ACC112 (cell line): ENCODE results near the gene PPP1R7.

ENCODE experiments used
- H2AFZ ChIP-seq: fragments of 200-600 bp; sonication (generic); one replicate; pipeline ENCODE4 v1.6.0; 2017; ENCODE audit warnings: antibody characterized with exemption, low read length; ENCODE audit not compliant: unreplicated experiment
- H3K27ac ChIP-seq: fragments of 200-600 bp; sonication (generic); 2 replicates; pipeline ENCODE4 v1.5.1; 2014; ENCODE audit warnings: low read depth, mild to moderate bottlenecking, antibody characterized with exemption, low read length, moderate library complexity
- H3K27me3 ChIP-seq: fragments of 200-600 bp; sonication (generic); 2 replicates; pipeline ENCODE4 v1.6.1; 2014; ENCODE audit warnings: mild to moderate bottlenecking, antibody characterized with exemption, low read length, moderate library complexity, mixed read lengths; ENCODE audit not compliant: insufficient read depth
- H3K36me3 ChIP-seq: fragments of 200-600 bp; sonication (generic); 2 replicates; pipeline ENCODE4 v1.6.1; 2016; ENCODE audit warnings: mild to moderate bottlenecking, antibody characterized with exemption, low read length, moderate library complexity, mixed read lengths; ENCODE audit not compliant: insufficient read depth
- H3K4me1 ChIP-seq: fragments of 200-600 bp; sonication (generic); one replicate; pipeline ENCODE4 v1.6.1; 2016; ENCODE audit warnings: low read length, mixed read lengths; ENCODE audit not compliant: insufficient read depth, unreplicated experiment, control insufficient read depth
- H3K4me3 ChIP-seq: fragments of 200-600 bp; sonication (generic); 2 replicates; pipeline ENCODE4 v1.5.1; 2014; ENCODE audit warnings: mild to moderate bottlenecking, low read depth, low read length
- H3K79me2 ChIP-seq: fragments of 200-600 bp; sonication (generic); one replicate; pipeline ENCODE4 v1.6.0; 2016; ENCODE audit warnings: low read length; ENCODE audit not compliant: control insufficient read depth, unreplicated experiment, insufficient read depth

PPP1R7 gene

GRCh38 chr2:241187101-241187917, 37.0 kb downstream of the PPP1R7 start:
- Histone ChIP-seq H3K27ac (no peak overlapping the region), H3K4me3 (no peak overlapping the region), H3K36me3 (no peaks in the 10 kb centered on the region)

DNA sequence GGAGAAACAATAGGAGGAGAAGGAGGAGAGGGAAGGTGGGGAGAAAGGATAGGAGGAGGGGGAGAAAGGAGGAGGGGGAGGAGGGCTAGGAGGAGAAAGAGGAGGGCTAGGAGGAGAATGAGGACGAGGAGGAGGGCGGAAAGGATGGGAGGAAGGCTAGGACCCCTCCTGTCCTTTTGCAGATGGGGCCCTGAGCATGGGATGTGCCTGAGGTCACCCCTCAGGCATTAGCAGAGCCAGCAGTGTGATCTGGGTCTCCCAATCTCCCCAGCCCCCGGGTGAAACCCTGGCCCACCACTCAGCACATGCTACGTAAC, 37.6 kb downstream of the PPP1R7 start:
- Histone ChIP-seq H3K79me2 (no peaks in the 10 kb centered on the region), H2AFZ (no peak overlapping the region), H3K27ac (no peak overlapping the region), H3K4me1 (no peaks in the 10 kb centered on the region), H3K4me3 (no peak overlapping the region), H3K36me3 (no peaks in the 10 kb centered on the region), H3K27me3 (peaks cover 4% of the 10 kb centered on the region; the same call in 1 of the 2 replicates)

More at GRCh38 chr2:241187101-241187917, 37.0 kb downstream of the PPP1R7 start:
- Histone ChIP-seq H2AFZ (no peak overlapping the region), H3K27me3 (peaks cover 4% of the 10 kb centered on the region; the same call in 1 of the 2 replicates), H3K79me2 (no peaks in the 10 kb centered on the region), H3K4me1 (no peaks in the 10 kb centered on the region)

DNA sequence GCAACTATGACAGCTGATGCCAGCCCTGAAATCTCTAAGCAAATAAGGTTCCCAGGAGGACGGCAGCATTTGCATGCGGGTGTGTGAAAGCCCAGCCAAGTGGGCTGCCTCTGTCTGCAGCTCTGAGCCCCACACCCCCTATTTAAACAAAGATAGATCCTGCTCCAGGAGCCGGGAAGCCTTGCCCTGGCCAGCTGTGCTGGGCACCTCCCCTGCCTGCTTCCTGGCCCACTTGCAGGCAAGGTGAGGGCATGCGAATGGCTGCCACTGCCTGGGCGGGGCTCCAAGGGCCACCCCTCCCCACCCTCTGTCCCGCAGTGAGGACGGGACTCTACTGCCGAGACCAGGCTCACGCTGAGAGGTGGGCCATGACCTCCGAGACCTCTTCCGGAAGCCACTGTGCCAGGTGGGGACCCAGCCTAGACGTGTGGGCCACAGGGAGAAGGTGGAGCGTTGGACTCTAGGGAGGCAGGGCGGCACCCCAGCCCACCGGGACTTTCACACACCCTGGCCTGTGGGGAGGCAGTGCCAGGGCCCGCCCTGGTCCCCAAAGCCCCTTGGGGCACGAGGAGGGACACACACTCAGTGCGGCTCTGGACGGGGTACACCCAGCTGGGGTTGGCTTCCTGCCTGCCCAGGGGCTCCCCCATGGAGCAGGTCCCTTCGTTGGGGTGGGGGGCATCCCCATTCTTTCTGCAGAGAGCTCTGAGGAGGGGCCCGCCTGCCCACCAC, 38.3 kb downstream of the PPP1R7 start, which contains the start of gene ANO7:
Gene ANO7 (plus strand): TSS at position 317 of the 732 bp plus-strand sequence. CDS start 1,387 bp downstream, outside the sequence.
- Histone ChIP-seq H3K4me3 (no peak within 1 kb of the TSS), H3K27ac (no peak within 1 kb of the TSS), H3K27me3 (peaks cover 4% of the 10 kb centered on the region; the same call in 1 of the 2 replicates), H3K79me2 (no peaks in the 10 kb centered on the region), H2AFZ (no peak within 1 kb of the TSS), H3K36me3 (no peaks in the 10 kb centered on the region), H3K4me1 (no peaks in the 10 kb centered on the region)

DNA sequence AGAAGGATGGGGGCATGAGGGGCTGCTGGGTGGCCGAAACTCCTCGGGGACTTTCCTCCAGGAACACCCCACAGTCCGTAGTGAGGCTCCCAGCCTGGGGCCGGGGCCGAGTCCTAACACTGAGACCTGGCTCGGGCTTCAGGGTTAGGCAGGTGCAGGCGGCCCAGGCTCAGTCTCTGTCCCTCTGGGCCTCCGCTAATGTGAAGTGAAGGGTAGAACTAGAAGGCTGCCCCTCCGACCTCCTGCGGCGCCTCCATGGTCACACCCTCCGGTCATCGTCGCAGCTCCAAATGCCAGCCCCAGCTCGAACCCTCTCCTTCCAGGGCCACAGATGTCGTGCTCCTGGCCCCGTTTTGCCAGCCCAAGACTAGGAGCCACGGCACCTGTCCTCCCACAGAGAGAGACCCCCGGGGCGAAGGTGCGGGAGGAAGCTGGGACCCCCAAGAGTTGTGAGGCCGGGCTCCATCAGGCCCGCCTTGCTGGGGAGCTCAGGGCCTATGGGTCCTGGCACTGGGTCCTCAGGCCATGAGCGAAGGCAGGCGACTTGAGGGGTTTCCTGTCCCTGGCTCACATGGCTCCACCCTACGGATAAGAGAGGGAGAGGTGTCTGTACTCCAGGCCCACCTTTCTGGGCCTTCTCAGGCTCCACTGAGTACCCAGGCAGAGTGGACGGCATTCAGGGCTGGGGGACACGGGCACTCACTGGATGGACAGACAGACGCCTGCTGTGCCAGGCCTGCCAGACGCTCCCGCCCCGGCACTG, 39.0 kb downstream of the PPP1R7 start:
- no peaks in the 10 kb centered on the region for H3K36me3 ChIP-seq
- H3K4me3 ChIP-seq: no peak overlapping the region
- peaks cover 4% of the 10 kb centered on the region; the same call in 1 of the 2 replicates for H3K27me3 ChIP-seq
- H2AFZ ChIP-seq: no peak overlapping the region
- H3K4me1 ChIP-seq: no peaks in the 10 kb centered on the region
- no peaks in the 10 kb centered on the region for H3K79me2 ChIP-seq
- no peak overlapping the region for H3K27ac ChIP-seq

DNA sequence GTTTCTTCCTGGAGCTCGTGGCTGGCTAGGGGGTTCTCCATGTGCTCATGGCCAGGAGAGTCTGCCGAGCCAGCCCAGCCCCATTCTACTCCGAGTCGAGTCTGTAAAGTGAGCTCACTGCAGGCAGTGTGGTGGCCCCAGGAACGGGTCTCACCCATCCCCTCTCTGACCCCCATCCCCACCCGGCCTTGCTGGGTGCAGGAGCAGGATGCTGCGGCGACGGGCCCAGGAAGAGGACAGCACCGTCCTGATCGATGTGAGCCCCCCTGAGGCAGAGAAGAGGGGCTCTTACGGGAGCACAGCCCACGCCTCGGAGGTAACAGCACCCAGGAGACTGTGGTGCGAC, 39.6 kb downstream of the PPP1R7 start:
- Histone ChIP-seq H3K27ac (no peak overlapping the region), H3K36me3 (no peaks in the 10 kb centered on the region), H3K79me2 (no peaks in the 10 kb centered on the region), H2AFZ (no peak overlapping the region), H3K4me3 (no peak overlapping the region), H3K27me3 (peaks cover 4% of the 10 kb centered on the region; the same call in 1 of the 2 replicates), H3K4me1 (no peaks in the 10 kb centered on the region)

DNA sequence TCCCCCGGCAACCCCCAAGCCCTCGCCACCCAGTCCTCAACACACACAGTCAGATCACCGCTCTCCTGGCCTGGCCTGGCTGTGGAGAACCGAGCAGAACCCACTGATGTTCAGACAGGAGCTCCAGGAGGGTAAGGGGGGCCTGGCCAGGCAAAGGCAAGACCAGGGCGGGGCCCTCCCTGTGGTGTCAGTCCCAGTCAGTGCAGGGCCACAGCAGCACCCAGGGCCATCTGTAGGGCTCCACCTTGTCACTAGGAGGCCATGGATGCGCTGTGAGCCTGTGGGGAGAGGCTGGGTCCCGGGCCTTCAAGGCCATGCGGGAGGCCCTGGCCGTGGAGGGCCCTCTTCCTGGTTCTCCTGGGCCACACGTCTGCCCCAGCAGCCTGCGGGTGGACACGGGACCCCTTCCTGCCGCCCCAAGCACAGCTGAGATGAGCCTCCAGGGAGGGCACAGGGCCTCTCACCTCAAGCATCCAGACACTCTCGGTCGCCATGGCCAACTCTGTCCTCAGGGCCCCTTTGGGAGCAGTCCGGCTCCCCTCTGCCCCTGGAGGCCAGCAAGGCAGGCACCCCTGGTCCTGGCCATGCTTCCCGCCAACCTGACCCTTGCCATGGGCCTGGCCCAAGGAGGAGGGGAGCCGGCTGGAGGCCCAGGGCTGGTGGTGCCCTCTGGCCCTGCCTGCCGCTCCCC, 40.2 kb downstream of the PPP1R7 start:
- H3K4me1 ChIP-seq: no peaks in the 10 kb centered on the region
- no peak overlapping the region for H2AFZ ChIP-seq
- H3K79me2 ChIP-seq: no peaks in the 10 kb centered on the region
- peaks cover 4% of the 10 kb centered on the region; the same call in 1 of the 2 replicates for H3K27me3 ChIP-seq
- H3K4me3 ChIP-seq: no peak overlapping the region
- no peaks in the 10 kb centered on the region for H3K36me3 ChIP-seq
- no peak overlapping the region for H3K27ac ChIP-seq

DNA sequence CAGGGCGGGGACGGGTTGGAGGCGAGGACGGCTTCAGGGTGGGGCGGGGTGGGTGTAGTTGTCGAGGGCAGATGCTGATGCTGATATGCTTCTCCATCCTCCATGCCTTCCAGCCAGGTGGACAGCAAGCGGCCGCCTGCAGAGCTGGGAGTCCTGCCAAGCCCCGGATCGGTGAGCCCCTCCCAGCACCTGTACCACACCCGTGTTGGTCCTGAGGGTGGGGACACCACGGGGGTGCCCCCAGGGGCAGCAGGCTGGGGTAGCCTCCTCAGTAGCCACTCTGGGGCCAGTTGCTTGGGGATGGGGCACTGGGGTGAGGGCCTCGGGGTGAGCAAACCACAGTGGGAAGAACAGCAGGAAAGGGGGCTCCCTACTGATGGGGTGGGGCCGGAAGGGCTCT, 40.8 kb downstream of the PPP1R7 start:
- Histone ChIP-seq H2AFZ (no peak overlapping the region), H3K4me3 (no peak overlapping the region), H3K27me3 (peaks cover 4% of the 10 kb centered on the region; the same call in 1 of the 2 replicates), H3K36me3 (no peaks in the 10 kb centered on the region), H3K4me1 (no peaks in the 10 kb centered on the region), H3K79me2 (no peaks in the 10 kb centered on the region), H3K27ac (no peak overlapping the region)

- Histone ChIP-seq H3K27me3 (peaks cover under 1% of the 10 kb centered on the region; the same call in 1 of the 2 replicates), H3K4me1 (no peaks in the 10 kb centered on the region), H3K79me2 (no peaks in the 10 kb centered on the region), H2AFZ (no peak overlapping the region), H3K4me3 (no peak overlapping the region), H3K27ac (no peak overlapping the region), H3K36me3 (no peaks in the 10 kb centered on the region)
These were observed 43.0 kb downstream of the PPP1R7 start for GRCh38 chr2:241193271-241193670.

DNA sequence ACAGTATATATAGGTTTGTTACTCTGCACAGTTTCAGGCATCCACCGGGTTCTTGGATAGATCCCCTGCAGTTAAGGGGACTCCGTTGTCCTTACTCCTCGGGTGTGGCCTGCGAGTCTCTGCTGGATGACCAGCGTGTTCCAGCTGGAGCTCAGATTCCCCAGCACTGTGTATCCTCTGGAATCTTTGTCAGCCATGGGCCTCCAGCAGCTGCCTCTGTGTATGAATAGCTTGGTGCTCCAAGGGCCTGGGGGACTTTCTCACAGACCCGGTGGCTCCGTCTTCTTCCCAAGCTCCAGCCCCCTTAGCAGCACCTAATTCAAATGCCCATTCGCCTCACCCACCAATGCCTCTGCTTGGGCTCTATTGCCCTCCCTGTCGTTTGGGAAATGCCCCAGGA, 44.5 kb downstream of the PPP1R7 start:
- Histone ChIP-seq H3K4me3 (no peak overlapping the region), H3K4me1 (no peaks in the 10 kb centered on the region), H3K27me3 (no peaks in the 10 kb centered on the region)

DNA sequence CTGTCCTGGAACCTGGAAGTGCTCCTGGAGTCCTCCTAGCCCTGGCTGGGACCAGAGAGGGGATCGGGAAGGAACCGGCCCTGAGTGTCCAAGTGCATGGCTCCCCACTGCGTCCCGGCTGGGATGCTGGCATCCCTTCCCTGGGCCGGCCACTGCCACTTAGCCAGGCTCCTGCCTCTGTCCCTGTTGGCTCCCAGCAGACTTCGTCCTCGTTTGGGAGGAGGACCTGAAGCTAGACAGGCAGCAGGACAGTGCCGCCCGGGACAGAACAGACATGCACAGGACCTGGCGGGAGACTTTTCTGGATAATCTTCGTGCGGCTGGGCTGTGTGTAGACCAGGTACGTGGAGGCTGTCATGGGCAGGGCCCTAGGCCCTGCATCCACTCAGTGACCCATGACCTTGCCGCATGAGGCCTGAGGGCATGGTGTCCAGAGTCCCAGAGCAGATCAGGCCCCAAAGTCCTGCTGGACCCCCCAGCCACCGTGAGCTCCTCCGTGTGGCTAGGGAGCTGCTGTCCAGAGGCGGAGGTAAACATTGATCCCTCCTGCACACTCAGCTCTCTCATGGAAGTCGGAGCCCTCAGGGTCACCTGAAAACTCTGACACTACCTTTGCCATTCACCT, 45.4 kb downstream of the PPP1R7 start:
- Histone ChIP-seq H3K36me3 (no peaks in the 10 kb centered on the region), H3K79me2 (no peaks in the 10 kb centered on the region), H3K27ac (no peak overlapping the region), H3K4me1 (no peaks in the 10 kb centered on the region), H2AFZ (no peak overlapping the region), H3K4me3 (no peak overlapping the region), H3K27me3 (no peaks in the 10 kb centered on the region)

More for the DNA sequence above, 44.5 kb downstream of the PPP1R7 start:
- H2AFZ ChIP-seq: no peak overlapping the region
- no peak overlapping the region for H3K27ac ChIP-seq
- no peaks in the 10 kb centered on the region for H3K36me3 ChIP-seq
- H3K79me2 ChIP-seq: no peaks in the 10 kb centered on the region
